PFSK-1 (cell line): ENCODE data around the gene PROX2. TPM values are rescaled to one million over a fixed set of nuclear protein-coding genes. Genes with fewer than 3 reads are reported as not detected.

Experiments
- FOXP2 ChIP-seq: optimal IDR thresholded peaks from 2 replicates; pipeline ENCODE3; 2011; ENCODE audit warnings: borderline replicate concordance, control low read depth, inconsistent platforms; ENCODE audit not compliant: insufficient read depth; ENCODE audit errors: extremely low read length, extremely low read depth
- POLR2AphosphoS5 ChIP-seq: IDR thresholded peaks from 2 replicates; pipeline ENCODE4 v1.6.1; 2012; ENCODE audit warnings: low read depth, mild to moderate bottlenecking, control low read depth, low read length, moderate library complexity
- REST ChIP-seq, 2 experiments: IDR thresholded peaks; 2 replicates each; pipeline versions ENCODE4 v1.6.1 to v1.8.0; 2011 to 2012; ENCODE audit warnings: low read depth in 2 of 2, low read length in 2 of 2, control low read depth in 1 of 2, inconsistent platforms in 1 of 2, mild to moderate bottlenecking in 1 of 2, moderate library complexity in 1 of 2; ENCODE audit not compliant: insufficient read depth in 1 of 2
- SIN3A ChIP-seq: IDR thresholded peaks from 2 replicates; pipeline ENCODE4 v1.6.1; 2012; ENCODE audit warnings: mild to moderate bottlenecking, low read length, moderate library complexity, borderline replicate concordance; ENCODE audit not compliant: insufficient read depth
- TAF1 ChIP-seq: IDR thresholded peaks from 2 replicates; pipeline ENCODE4 v1.6.1; 2012; ENCODE audit warnings: low read length, control low read depth, borderline replicate concordance; ENCODE audit not compliant: insufficient read depth
- polyA plus RNA-seq: library from polyadenylated mRNA; unstranded; fragments of >200 nt; gene quantifications from one replicate; pipeline ENCODE4 v1.2.1, GENCODE V29; 2012; ENCODE audit warnings: low read depth, missing spikeins; ENCODE audit not compliant: insufficient read length

PROX2 gene
- not detected for polyA plus RNA-seq

- TF ChIP-seq POLR2AphosphoS5 (no peak), SIN3A (no peak), TAF1 (no peak), REST (IDR thresholded peaks at IDR 0.05; ENCODE audit: insufficient read depth in 1 of 2, low read depth in 2 of 2, low read length in 2 of 2) (no peak), FOXP2 (no peak)
Observed at GRCh38 chr14:74875941-74876913, at the start of gene PROX2. Gene PROX2, minus strand, starts transcription at chr14:74876145. Its CDS starts 12,311 bp downstream, at chr14:74863834.

GRCh38 chr14:74924061-74924460, 48.1 kb upstream of the PROX2 start:
- TF ChIP-seq TAF1 (no peak), SIN3A (no peak), POLR2AphosphoS5 (no peak), REST (IDR thresholded peaks at IDR 0.05; ENCODE audit: insufficient read depth in 1 of 2, low read depth in 2 of 2, low read length in 2 of 2) (no peak), FOXP2 (no peak)

GRCh38 chr14:74922752-74923401, 46.9 kb upstream of the PROX2 start, which contains the start of gene RPS6KL1:
Gene RPS6KL1, minus strand, starts transcription at chr14:74923260. Its CDS starts 1,719 bp downstream, at chr14:74921541.
- no peak for TF ChIP-seq FOXP2
- TF ChIP-seq TAF1: no peak
- TF ChIP-seq REST (IDR thresholded peaks at IDR 0.05; ENCODE audit: insufficient read depth in 1 of 2, low read depth in 2 of 2, low read length in 2 of 2): no peak
- TF ChIP-seq POLR2AphosphoS5: no peak
- no peak for TF ChIP-seq SIN3A

- TF ChIP-seq REST (IDR thresholded peaks at IDR 0.05; ENCODE audit: insufficient read depth in 1 of 2, low read depth in 2 of 2, low read length in 2 of 2) (no peak), POLR2AphosphoS5 (no peak), TAF1 (no peak), FOXP2 (no peak), SIN3A (no peak)
Observed at GRCh38 chr14:74921987-74922751, 46.2 kb upstream of the PROX2 start.
